ENCODE measurements around the gene NRG2. TPM values are rescaled to one million over a fixed set of nuclear protein-coding genes. Genes with fewer than 3 reads are reported as not detected.

NRG2 gene
- total RNA-seq, 1 experiment from 2014 or later, result 0.59 TPM

DNA sequence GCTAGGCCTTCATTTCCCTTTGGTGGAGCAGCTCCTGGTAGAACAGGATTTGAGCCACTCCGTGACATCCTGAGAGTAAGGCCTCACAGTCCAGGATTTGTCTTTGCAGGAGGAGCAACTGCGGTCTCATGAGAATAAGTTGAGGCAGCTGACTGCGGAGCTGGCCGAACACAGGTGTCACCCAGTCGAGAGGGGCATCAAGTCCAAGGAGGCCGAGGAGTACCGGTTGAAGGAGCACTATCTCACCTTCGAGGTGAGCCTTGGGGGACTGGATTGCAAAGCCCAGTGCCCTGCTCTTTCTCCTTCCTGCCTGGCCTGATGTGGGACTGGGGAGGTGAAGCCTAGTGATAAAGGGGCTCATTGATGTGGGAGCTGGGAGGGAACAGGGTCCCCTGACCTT lies 203.2 kb downstream of the NRG2 start:
- Histone ChIP-seq H3K9me3 (no peaks in the 10 kb centered on the region), H3K4me1 (no peaks in the 10 kb centered on the region), H3K27me3 (replicated peaks; ENCODE audit: control insufficient read depth, insufficient read depth, low read length) (no peaks in the 10 kb centered on the region; the same call in 1 of the 2 replicates), H3K4me3 (ENCODE audit: low read depth, low read length) (no peak overlapping the region), H3K36me3 (ENCODE audit: control insufficient read depth, insufficient read depth, low read length) (no peaks in the 10 kb centered on the region)
- no peaks in the 10 kb centered on the region for H3K4me1 Mint-ChIP-seq (ENCODE audit: low read depth, unreplicated experiment)
- intact Hi-C loops (cut with micrococcal nuclease; ENCODE audit: unreplicated experiment), result no loop called here
- no peaks in the 10 kb centered on the region for H3K9me3 Mint-ChIP-seq (ENCODE audit: unreplicated experiment)
- TF ChIP-seq, protein P1, sequence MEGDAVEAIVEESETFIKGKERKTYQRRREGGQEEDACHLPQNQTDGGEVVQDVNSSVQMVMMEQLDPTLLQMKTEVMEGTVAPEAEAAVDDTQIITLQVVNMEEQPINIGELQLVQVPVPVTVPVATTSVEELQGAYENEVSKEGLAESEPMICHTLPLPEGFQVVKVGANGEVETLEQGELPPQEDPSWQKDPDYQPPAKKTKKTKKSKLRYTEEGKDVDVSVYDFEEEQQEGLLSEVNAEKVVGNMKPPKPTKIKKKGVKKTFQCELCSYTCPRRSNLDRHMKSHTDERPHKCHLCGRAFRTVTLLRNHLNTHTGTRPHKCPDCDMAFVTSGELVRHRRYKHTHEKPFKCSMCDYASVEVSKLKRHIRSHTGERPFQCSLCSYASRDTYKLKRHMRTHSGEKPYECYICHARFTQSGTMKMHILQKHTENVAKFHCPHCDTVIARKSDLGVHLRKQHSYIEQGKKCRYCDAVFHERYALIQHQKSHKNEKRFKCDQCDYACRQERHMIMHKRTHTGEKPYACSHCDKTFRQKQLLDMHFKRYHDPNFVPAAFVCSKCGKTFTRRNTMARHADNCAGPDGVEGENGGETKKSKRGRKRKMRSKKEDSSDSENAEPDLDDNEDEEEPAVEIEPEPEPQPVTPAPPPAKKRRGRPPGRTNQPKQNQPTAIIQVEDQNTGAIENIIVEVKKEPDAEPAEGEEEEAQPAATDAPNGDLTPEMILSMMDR (IDR thresholded peaks at IDR 0.05; ENCODE audit: insufficient read depth in 1 of 2, low read depth in 1 of 2, low read length in 1 of 2, severe bottlenecking in 1 of 2, unreplicated experiment in 1 of 2), result no peak
- ChIA-PET CTCF (interaction anchor here (0.6 kb wide), 1 partner anchor 92 kb away, joined by 3 read pairs; no protein-coding TSS in a partner anchor), POLR2A (no interaction called here)
- H3K36me3 Mint-ChIP-seq (ENCODE audit: insufficient read depth, unreplicated experiment), result no peaks in the 10 kb centered on the region
- H3K4me3 Mint-ChIP-seq (ENCODE audit: unreplicated experiment), result no peak overlapping the region
- peak in 1 of 2 experiments; percentile 22 for DNase-seq
- H3K27ac Mint-ChIP-seq (ENCODE audit: unreplicated experiment), result no peak overlapping the region
- BruUV-seq (replicated peaks), result no TSS peak
- H3K27me3 Mint-ChIP-seq (ENCODE audit: insufficient read depth, unreplicated experiment), result peaks cover 8% of the 10 kb centered on the region

DNA sequence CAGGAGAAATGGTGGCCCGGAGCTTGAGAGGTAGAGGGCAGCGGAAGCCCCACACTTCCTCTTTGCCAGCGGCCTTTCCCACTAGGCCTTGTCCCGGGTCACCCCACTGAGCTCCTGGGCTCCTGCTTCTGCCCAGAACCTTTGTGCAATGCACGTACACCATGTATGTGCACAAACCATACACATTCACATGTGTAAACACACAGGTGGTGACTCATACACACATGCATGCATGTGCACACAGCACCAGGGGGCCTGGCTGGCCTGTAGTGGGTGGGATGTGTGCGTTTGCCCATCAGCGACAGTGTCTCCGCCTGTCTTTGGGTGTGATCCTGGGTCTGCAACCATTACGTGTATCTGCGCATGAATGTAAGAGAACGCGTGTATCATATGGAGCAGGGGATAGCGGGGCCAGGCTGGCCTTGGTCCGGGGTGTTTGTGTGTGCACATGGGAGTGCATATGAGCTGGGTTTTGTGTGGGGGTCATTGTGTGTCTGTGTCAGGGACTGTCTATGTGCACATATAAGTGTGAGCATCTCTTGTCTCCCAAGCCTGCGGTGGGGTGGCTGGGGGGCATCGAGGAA lies 203.8 kb downstream of the NRG2 start:
- Mint-ChIP-seq H3K27me3 (ENCODE audit: insufficient read depth, unreplicated experiment) (peaks cover 9% of the 10 kb centered on the region), H3K9me3 (ENCODE audit: unreplicated experiment) (no peaks in the 10 kb centered on the region), H3K27ac (ENCODE audit: unreplicated experiment) (no peak overlapping the region), H3K4me1 (ENCODE audit: low read depth, unreplicated experiment) (no peaks in the 10 kb centered on the region), H3K4me3 (ENCODE audit: unreplicated experiment) (no peak overlapping the region), H3K36me3 (ENCODE audit: insufficient read depth, unreplicated experiment) (no peaks in the 10 kb centered on the region)
- no peaks in the 10 kb centered on the region for H3K4me1 ChIP-seq
- TF ChIP-seq, protein P1 (IDR thresholded peaks at IDR 0.05; ENCODE audit: insufficient read depth in 1 of 2, low read depth in 1 of 2, low read length in 1 of 2, severe bottlenecking in 1 of 2, unreplicated experiment in 1 of 2), result no peak
- ChIA-PET POLR2A (no interaction called here), CTCF (interaction anchor here (1.1 kb wide), 1 partner anchor 74 kb away, joined by 4 read pairs; no protein-coding TSS in a partner anchor)
- H3K9me3 ChIP-seq, result no peaks in the 10 kb centered on the region
- intact Hi-C loops (cut with micrococcal nuclease; ENCODE audit: unreplicated experiment), result no loop called here
- no peak overlapping the region for H3K4me3 ChIP-seq (ENCODE audit: low read depth, low read length)
- BruUV-seq (replicated peaks), result no TSS peak
- no peaks in the 10 kb centered on the region; the same call in 1 of the 2 replicates for H3K27me3 ChIP-seq (replicated peaks; ENCODE audit: control insufficient read depth, insufficient read depth, low read length)
- DNase-seq, result peak in 1 of 2 experiments; percentile 29
- H3K36me3 ChIP-seq (ENCODE audit: control insufficient read depth, insufficient read depth, low read length), result no peaks in the 10 kb centered on the region

DNA sequence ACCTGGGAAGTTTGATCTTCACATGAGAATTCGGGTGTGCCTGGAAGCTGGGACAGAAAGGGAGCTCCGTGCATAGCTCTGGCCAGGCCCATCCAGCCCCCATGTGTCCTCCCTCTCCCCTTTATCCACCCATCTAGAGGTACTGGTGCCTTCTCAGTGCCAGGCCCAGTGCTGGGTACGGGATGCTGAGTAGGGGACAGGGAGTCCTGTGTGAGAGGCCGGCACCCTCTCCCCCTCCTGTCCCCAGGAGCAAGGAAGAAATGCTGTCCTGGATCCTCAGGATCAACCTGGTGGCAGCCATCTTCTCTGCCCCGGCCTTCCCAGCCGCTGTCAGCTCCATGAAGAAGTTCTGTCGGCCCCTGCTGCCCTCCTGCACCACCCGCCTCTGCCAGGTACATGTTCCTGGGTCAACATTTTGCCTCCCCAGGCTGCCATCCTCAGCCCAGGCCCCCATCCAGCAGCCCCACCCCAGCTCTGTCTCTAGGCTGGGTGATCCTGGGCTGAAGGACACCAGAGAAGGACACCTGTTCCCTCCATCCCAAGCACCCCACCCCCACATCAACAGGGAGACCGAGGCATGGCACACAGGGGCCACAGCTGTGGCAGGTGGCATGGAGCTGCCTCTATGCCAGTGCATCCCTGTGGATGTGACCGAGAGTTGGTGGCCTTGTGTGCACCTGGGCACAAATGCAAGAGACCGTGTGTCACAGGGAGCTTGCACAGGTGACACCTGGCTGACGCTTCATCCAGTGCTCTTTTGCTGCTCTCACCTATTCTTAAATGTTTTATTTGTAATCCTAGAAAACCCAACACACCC lies 204.5 kb downstream of the NRG2 start:
- Mint-ChIP-seq H3K27ac (ENCODE audit: unreplicated experiment) (no peak overlapping the region), H3K9me3 (ENCODE audit: unreplicated experiment) (no peaks in the 10 kb centered on the region), H3K36me3 (ENCODE audit: insufficient read depth, unreplicated experiment) (no peaks in the 10 kb centered on the region), H3K4me3 (ENCODE audit: unreplicated experiment) (no peak overlapping the region), H3K4me1 (ENCODE audit: low read depth, unreplicated experiment) (no peaks in the 10 kb centered on the region), H3K27me3 (ENCODE audit: insufficient read depth, unreplicated experiment) (peaks cover 8% of the 10 kb centered on the region)
- no peak overlapping the region for H3K4me3 ChIP-seq (ENCODE audit: low read depth, low read length)
- no peaks in the 10 kb centered on the region; the same call in 1 of the 2 replicates for H3K27me3 ChIP-seq (replicated peaks; ENCODE audit: control insufficient read depth, insufficient read depth, low read length)
- no peaks in the 10 kb centered on the region for H3K4me1 ChIP-seq
- ChIA-PET POLR2A (no interaction called here), CTCF (interaction anchor here (1.1 to 1.3 kb wide), 2 partner anchors 51 to 73 kb away, joined by 4 read pairs; no protein-coding TSS in a partner anchor)
- intact Hi-C loops (cut with micrococcal nuclease; ENCODE audit: unreplicated experiment), result no loop called here
- TF ChIP-seq, protein P1 (IDR thresholded peaks at IDR 0.05; ENCODE audit: insufficient read depth in 1 of 2, low read depth in 1 of 2, low read length in 1 of 2, severe bottlenecking in 1 of 2, unreplicated experiment in 1 of 2), result no peak
- peak in 1 of 2 experiments; percentile 22 for DNase-seq
- BruUV-seq (replicated peaks), result no TSS peak
- no peaks in the 10 kb centered on the region for H3K9me3 ChIP-seq
- H3K36me3 ChIP-seq (ENCODE audit: control insufficient read depth, insufficient read depth, low read length), result no peaks in the 10 kb centered on the region

Data from Caco-2 (cell line).